ENCODE results near the gene SRP68.

SRP68 gene

GRCh38 chr17:76017481-76018339 is 54.6 kb downstream of the SRP68 start:
- DNase-seq: no peak

- no peak for DNase-seq
These were observed 57.4 kb downstream of the SRP68 start for GRCh38 chr17:76014925-76015261.

GRCh38 chr17:76014100-76014924 is 58.0 kb downstream of the SRP68 start:
- peak; percentile 87 for DNase-seq

DNA sequence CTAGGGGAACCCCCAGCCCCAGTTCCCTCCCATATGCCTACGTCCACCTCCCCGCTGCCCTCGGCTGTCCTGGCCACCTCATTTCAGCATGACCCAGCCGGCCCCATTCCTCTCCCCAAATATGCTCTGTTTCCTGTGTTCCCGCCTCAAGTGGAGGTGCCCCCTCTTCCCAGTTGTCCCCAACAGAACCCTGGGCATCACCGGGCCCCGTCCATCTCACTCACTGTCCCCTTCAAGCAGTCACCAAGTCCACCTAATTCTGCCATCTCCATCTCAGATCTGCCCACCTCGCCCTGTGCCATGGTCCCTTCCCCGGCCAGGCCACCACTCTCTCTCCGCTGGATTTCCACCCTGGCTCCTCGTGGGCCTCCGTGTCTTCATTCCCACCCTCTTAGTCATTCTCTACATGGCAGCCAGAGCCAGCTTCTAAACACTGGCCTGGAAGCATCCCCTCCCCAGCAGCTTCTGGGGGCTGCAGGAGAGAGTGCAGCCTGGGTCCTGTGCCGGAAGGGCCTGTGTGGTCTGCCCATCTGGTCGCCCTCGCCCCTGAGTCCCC is 58.9 kb downstream of the SRP68 start:
- DNase-seq: no peak

- DNase-seq: no peak
These were observed 60.4 kb downstream of the SRP68 start for GRCh38 chr17:76011951-76012350.

DNA sequence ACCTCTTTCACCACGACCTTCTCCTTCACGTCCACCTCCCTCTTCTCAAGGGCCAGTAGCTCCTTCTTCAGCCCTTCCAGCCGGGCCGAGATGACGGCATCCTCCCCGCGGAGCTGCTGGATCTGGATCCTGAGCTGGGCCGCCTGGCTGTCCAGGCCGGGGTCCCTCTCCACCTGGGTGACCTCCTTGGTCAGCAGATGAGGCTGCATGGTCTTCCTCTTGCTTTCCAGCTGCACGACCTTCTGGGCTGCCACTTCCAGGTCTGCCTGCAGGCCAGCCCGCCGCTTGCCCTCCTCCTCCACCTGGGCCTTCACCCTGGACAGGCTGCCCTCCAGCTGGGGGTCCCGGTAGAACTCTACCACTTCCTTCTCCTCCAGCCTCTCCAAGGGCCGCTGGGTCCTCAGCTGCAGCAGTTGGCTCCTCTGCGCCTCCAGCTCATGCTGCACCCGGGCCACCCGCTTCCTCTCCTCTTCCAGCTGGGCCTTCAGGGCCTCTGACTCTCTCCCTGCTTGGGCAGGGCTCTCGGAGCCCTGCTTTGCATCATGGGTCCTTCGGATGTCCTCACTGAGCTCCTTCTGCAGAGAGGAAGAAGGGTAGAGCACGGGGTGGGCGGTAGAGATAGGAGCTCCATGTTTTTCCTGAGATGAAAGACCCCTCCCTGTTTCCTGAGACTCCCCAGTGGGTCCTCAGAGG is 62.2 kb downstream of the SRP68 start:
- no peak for DNase-seq

DNA sequence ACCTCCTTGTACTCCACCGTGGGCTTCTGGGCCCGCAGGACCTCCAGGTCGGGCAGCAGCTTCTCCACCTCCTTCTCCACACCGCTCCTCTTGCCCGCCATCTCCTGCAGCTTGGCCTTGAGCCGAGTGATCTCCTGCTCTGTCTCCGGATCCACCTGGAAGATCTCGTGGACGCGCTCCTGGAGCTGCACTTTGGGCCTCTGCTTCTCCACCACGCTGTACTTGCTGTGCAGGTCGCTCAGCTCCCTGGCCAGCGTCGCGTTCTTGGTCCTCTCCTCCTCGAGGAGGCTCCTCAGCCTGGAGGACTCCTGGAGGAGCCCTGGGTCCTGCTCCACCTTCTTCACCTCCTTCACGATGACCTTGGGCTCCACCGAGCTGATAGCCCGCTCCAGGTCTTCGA is 62.9 kb downstream of the SRP68 start:
- DNase-seq: no peak

GRCh38 chr17:76008630-76009425 is 63.5 kb downstream of the SRP68 start:
- DNase-seq: no peak

- no peak for DNase-seq
These were observed 64.1 kb downstream of the SRP68 start for GRCh38 chr17:76008208-76008607.

- DNase-seq: no peak
These were observed 64.5 kb downstream of the SRP68 start for GRCh38 chr17:76007850-76008165.

DNA sequence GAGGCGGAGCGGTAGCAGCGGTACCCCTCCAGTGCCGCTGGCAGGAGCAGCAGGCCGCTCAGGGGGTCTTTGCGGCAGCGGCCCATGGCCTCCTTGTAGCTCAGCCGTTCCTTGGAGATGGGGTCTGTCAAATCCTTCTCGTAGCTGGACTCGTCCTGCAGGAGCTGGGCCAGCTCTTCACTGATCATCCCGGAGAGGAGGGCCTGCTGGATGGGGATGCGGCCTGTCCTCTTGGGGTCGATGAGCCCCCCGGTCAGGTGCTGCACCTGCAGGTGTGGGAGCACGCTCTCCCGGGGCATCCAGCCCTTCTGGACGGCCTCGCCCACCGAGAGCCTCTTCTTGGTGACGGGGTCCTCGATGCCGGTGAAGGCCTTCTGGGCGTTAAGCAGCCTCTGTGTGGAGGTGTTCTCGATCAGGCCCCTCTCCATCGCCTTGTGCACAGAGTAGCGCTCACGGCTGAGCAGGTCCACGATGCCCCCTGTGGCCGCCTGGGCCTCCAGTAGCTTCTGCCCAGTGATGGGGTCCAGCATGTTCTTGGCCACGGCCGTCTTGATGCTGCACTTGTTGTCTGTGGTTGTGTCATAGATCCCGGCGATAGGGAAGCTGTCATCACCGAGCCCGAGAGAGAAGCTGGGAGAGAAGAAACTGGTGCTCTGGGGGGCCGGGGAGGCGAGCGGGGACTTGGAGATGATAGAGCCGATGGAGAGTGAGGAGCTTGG is 65.0 kb downstream of the SRP68 start:
- DNase-seq: no peak

DNA sequence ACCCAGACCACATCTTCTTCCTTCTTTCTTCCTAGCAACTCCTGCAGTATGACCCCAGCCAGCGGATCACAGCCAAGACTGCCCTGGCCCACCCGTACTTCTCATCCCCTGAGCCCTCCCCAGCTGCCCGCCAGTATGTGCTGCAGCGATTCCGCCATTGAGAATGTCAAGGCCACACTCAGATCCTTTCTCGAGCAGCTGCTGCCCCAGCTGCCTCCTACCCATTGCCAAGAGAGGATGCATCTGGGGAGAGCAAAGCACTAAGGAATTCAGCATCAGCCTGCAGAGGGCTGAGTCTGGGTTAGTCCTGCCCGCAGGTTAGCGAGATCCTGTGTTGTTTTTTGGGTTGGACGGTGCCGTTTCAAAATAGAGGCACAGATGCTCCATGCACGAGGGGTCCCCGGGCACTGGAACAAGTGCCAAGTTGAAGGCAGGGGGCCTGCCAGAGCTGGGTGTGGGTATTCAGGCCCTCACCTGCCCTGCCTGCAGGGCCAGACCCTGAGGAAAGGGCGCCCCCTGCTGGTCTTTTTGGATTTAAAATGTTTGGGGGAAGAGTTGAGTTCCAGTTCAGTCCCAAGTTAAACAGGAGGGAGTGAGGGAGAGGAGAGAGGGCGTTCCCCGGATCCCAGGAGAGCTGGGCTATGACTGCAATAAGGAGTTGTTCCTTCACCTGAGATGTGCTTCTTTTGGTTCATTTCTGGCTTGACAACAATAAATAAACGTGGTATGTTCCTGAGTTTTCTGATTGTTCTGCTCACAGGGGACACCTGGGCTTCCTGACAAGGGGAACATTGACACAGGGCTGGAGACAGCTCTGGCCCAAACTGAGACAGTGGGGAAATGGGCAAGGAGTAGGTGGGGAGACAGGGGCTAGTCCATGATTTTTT is 66.8 kb downstream of the SRP68 start:
- DNase-seq: peak; percentile 89

- DNase-seq: no peak
These were observed 67.5 kb downstream of the SRP68 start for GRCh38 chr17:76004750-76005262.

DNA sequence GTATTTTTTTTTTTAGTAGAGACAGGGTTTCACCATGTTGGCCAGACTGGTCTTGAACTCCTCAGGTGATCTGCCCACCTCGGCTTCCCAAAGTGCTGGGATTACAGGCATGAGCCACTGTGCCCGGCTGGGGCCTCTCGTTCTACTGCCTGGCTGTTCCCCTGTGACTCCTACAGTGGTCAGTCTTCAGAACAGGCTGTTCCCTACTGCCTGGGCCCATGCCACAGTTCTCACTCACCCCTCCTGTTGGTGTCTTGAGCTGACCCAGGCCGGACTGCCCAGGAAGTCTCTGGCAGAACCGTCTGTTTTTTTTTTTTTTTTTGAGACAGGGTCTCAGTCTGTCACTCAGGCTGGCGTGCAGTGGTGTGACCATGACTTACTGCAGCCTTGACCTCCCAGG is 68.4 kb downstream of the SRP68 start:
- no peak for DNase-seq

DNA sequence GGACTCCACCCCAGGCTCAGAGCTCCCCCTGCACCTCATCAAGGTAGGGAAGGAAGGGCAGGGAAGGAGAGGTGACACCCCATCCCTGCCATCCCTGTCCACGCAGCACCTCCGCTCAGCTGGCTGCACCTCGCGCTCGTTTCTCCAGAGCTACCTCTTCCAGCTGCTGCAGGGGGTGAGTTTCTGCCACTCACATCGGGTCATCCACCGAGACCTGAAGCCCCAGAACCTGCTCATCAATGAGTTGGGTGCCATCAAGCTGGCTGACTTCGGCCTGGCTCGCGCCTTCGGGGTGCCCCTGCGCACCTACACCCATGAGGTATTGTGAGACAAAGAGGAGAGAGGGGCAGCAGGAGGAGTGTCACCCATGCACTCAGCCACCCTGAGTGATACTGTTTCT is 70.2 kb downstream of the SRP68 start:
- DNase-seq: no peak

- no peak for DNase-seq
These were observed 71.4 kb downstream of the SRP68 start, which contains the start of gene CDK3 for GRCh38 chr17:76000755-76001521. CDK3 (plus strand) TSS chr17:76000855; CDS start chr17:76001426, 571 bp downstream.

- peak; percentile 77 for DNase-seq
These were observed 72.1 kb downstream of the SRP68 start for GRCh38 chr17:76000016-76000754.

GRCh38 chr17:75998327-75998795 is 74.0 kb downstream of the SRP68 start:
- no peak for DNase-seq
